ENCODE results near the gene TTPAL. TPM values are rescaled to one million over a fixed set of nuclear protein-coding genes. Genes with fewer than 3 reads are reported as not detected.

The TTPAL gene
- total RNA-seq, 1 experiment from 2014 or later = 20.4 TPM

DNA sequence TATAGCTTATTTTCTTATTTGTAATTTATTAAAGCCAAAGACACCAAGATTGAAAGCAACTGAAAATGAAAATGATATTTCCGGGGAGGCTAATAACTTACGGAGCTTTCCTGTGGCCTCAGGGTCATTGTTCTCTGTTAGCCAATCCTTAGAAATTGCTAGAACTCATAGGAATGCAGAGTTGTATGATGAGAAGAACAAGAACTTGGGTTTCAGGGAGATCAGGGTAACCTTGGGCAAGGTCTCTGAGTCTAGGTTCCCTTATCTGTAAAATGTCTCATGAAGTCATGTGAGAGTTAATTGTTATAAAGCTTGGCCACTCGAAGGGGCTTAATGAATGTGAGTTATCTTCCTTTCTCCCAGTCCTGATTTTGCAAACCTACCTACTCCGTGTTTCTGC is 66.3 kb downstream of the TTPAL start:
- CTCF ChIA-PET = no interaction called here
- DNase-seq (ENCODE audit: low read depth, low spot score) = no peak
- Histone ChIP-seq H3K9me3 (ENCODE audit: control insufficient read depth in 1 of 2, insufficient read depth in 1 of 2, low read depth in 1 of 2, low read length in 2 of 2) (no peaks in the 10 kb centered on the region), H3K27ac (ENCODE audit: low read depth, low read length) (no peak overlapping the region), H3K79me2 (ENCODE audit: insufficient read depth, low read length) (no peaks in the 10 kb centered on the region; the same call in 1 of the 2 replicates), H3K4me2 (ENCODE audit: low read length) (no peak overlapping the region), H4K20me1 (ENCODE audit: insufficient read depth) (no peaks in the 10 kb centered on the region), H2AFZ (ENCODE audit: low read depth, low read length, poor library complexity, severe bottlenecking) (no peak overlapping the region), H3K27me3 (ENCODE audit: insufficient read depth, low read length) (no peaks in the 10 kb centered on the region), H3K4me1 (ENCODE audit: control insufficient read depth in 1 of 2, insufficient read depth in 2 of 2, low read length in 2 of 2) (peaks cover 5 to 10% of the 10 kb centered on the region in 2 experiments; a peak in 3 of 4 replicates), H3K4me3 (replicated peaks in 1 of 2; ENCODE audit: low read depth in 1 of 2, low read length in 2 of 2) (no peak overlapping the region), H3K36me3 (ENCODE audit: control insufficient read depth in 1 of 2, insufficient read depth in 2 of 2, low read length in 2 of 2) (no peaks in the 10 kb centered on the region), H3K9ac (ENCODE audit: low read length) (no peak overlapping the region), H3K9me2 (ENCODE audit: insufficient read depth) (no peaks in the 10 kb centered on the region)
- no TSS peak for BruUV-seq (replicated peaks)
- intact Hi-C loops (cut with micrococcal nuclease) = no loop called here
- TF ChIP-seq POLR2AphosphoS5 (IDR thresholded peaks at IDR 0.05; ENCODE audit: low read depth, low read length) = no peak
- no peak for TF ChIP-seq EZH2phosphoT487 (IDR thresholded peaks at IDR 0.05; ENCODE audit: borderline replicate concordance)
- no peak for ATAC-seq
- POLR2A ChIA-PET = no interaction called here
- RAD21 ChIA-PET (ENCODE audit: low non-redundant PET in 1 of 2, low total read pairs in 2 of 2, uncharacterized antibody in 2 of 2, unreplicated experiment in 2 of 2) = no interaction called here

GRCh38 chr20:44542890-44543289 is 67.2 kb downstream of the TTPAL start:
- CTCF ChIA-PET = no interaction called here
- intact Hi-C loops (cut with micrococcal nuclease) = no loop called here
- RAD21 ChIA-PET (ENCODE audit: low non-redundant PET in 1 of 2, low total read pairs in 2 of 2, uncharacterized antibody in 2 of 2, unreplicated experiment in 2 of 2) = no interaction called here
- TF ChIP-seq ELF1 (IDR thresholded peaks at IDR 0.05; ENCODE audit: borderline replicate concordance, low read depth) (no peak), EZH2phosphoT487 (IDR thresholded peaks at IDR 0.05; ENCODE audit: borderline replicate concordance) (no peak), SRF (IDR thresholded peaks at IDR 0.05; ENCODE audit: low read depth) (no peak), YY1 (IDR thresholded peaks at IDR 0.05; ENCODE audit: extremely low read depth, insufficient replicate concordance, low read depth, low read length) (no peak), FOSL1 (IDR thresholded peaks at IDR 0.05; ENCODE audit: low read depth) (no peak), RAD21 (IDR thresholded peaks at IDR 0.05; ENCODE audit: low read depth) (no peak), CTCF (IDR thresholded peaks at IDR 0.05 in 2 of 3, conservative IDR thresholded peaks at IDR 0.05 in 1 of 3; ENCODE audit: borderline replicate concordance in 1 of 3, insufficient read depth in 1 of 3, low read depth in 2 of 3, low read length in 2 of 3) (no peak), EGR1 (IDR thresholded peaks at IDR 0.05; ENCODE audit: low read depth) (no peak)
- TF ChIP-seq, protein P1, sequence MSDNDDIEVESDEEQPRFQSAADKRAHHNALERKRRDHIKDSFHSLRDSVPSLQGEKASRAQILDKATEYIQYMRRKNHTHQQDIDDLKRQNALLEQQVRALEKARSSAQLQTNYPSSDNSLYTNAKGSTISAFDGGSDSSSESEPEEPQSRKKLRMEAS (IDR thresholded peaks at IDR 0.05) = no peak
- TF ChIP-seq, protein P2, sequence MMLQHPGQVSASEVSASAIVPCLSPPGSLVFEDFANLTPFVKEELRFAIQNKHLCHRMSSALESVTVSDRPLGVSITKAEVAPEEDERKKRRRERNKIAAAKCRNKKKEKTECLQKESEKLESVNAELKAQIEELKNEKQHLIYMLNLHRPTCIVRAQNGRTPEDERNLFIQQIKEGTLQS (IDR thresholded peaks at IDR 0.05) = no peak
- TF ChIP-seq, protein P3, sequence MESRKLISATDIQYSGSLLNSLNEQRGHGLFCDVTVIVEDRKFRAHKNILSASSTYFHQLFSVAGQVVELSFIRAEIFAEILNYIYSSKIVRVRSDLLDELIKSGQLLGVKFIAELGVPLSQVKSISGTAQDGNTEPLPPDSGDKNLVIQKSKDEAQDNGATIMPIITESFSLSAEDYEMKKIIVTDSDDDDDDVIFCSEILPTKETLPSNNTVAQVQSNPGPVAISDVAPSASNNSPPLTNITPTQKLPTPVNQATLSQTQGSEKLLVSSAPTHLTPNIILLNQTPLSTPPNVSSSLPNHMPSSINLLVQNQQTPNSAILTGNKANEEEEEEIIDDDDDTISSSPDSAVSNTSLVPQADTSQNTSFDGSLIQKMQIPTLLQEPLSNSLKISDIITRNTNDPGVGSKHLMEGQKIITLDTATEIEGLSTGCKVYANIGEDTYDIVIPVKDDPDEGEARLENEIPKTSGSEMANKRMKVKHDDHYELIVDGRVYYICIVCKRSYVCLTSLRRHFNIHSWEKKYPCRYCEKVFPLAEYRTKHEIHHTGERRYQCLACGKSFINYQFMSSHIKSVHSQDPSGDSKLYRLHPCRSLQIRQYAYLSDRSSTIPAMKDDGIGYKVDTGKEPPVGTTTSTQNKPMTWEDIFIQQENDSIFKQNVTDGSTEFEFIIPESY (IDR thresholded peaks at IDR 0.05; ENCODE audit: extremely low read depth, insufficient replicate concordance, low read length) = no peak

More at GRCh38 chr20:44542890-44543289, 67.2 kb downstream of the TTPAL start:
- DNase-seq (ENCODE audit: low read depth, low spot score) = no peak
- H3K9me3 ChIP-seq (ENCODE audit: control insufficient read depth in 1 of 2, insufficient read depth in 1 of 2, low read depth in 1 of 2, low read length in 2 of 2) = no peaks in the 10 kb centered on the region
- no peaks in the 10 kb centered on the region; the same call in 1 of the 2 replicates for H3K79me2 ChIP-seq (ENCODE audit: insufficient read depth, low read length)
- H3K9ac ChIP-seq (ENCODE audit: low read length) = no peak overlapping the region
- POLR2A ChIA-PET = no interaction called here
- no peaks in the 10 kb centered on the region for H3K36me3 ChIP-seq (ENCODE audit: control insufficient read depth in 1 of 2, insufficient read depth in 2 of 2, low read length in 2 of 2)
- H3K27me3 ChIP-seq (ENCODE audit: insufficient read depth, low read length) = no peaks in the 10 kb centered on the region
- H2AFZ ChIP-seq (ENCODE audit: low read depth, low read length, poor library complexity, severe bottlenecking) = no peak overlapping the region
- no peak overlapping the region for H3K4me2 ChIP-seq (ENCODE audit: low read length)
- H3K27ac ChIP-seq (ENCODE audit: low read depth, low read length) = no peak overlapping the region
- no peaks in the 10 kb centered on the region for H4K20me1 ChIP-seq (ENCODE audit: insufficient read depth)
- no TSS peak for BruUV-seq (replicated peaks)
- no peak overlapping the region for H3K4me3 ChIP-seq (replicated peaks in 1 of 2; ENCODE audit: low read depth in 1 of 2, low read length in 2 of 2)
- H3K4me1 ChIP-seq (ENCODE audit: control insufficient read depth in 1 of 2, insufficient read depth in 2 of 2, low read length in 2 of 2) = peaks cover 5 to 10% of the 10 kb centered on the region in 2 experiments; a peak in 3 of 4 replicates
- no peaks in the 10 kb centered on the region for H3K9me2 ChIP-seq (ENCODE audit: insufficient read depth)
- no peak for ATAC-seq

All from HCT116 (cell line).